Activated naive CD4-positive, alpha-beta T cell treated with anti-CD3 and anti-CD28 coated beads, Interleukin-2, amount 10 ng/mL, durations not matched to agents 7 days and 5 days (primary cell): Measurements from ENCODE around the gene SLC35G6.

Experiments
- CTCF ChIA-PET: fragments of 350-600 bp; sonication (Branson Sonifier 250); formaldehyde crosslinking; loops from one replicate; lab custom pipeline; 2021; ENCODE audit warnings: antibody characterized with exemption; lab: Charles Lee
- DNase-seq: peaks from one replicate; pipeline ENCODE4 v3.0.0-alpha.2; 2020
- H3K27ac Mint-ChIP-seq: one replicate; pipeline ENCODE4 v1.8.0; 2021; ENCODE audit warnings: mild to moderate bottlenecking, moderate library complexity, mixed read lengths
- H3K27me3 Mint-ChIP-seq: one replicate; pipeline ENCODE4 v1.8.0; 2021; ENCODE audit warnings: mild to moderate bottlenecking, mixed read lengths
- H3K36me3 Mint-ChIP-seq: one replicate; pipeline ENCODE4 v1.8.0; 2021; ENCODE audit warnings: mixed read lengths
- H3K4me1 Mint-ChIP-seq: one replicate; pipeline ENCODE4 v1.8.0; 2021; ENCODE audit warnings: mixed read lengths
- H3K4me3 Mint-ChIP-seq: one replicate; pipeline ENCODE4 v1.8.0; 2021; ENCODE audit warnings: mild to moderate bottlenecking, moderate library complexity, mixed read lengths
- H3K9me3 Mint-ChIP-seq: one replicate; pipeline ENCODE4 v1.8.0; 2021; ENCODE audit warnings: mixed read lengths

The SLC35G6 gene

DNA sequence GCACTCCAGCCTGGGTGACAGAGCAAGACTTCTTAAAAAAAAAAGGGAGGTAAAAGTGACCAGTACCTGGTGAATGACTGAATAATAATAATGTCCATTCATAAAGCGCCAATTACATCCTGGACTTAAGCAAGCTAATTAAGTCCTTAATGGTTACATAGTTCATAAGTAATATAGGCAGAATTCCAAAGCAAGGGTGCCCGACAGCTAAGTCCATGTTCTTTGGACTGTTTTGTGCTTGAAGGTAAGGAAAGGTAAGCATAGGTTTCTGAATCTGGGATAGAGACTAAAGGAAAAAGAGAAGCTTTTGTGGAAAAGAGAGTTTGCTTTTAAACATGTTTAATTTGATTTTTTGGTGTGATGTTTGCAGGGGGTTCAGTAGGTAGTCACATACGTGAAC, 12.7 kb downstream of the SLC35G6 start:
- Mint-ChIP-seq H3K4me3 (no peak overlapping the region), H3K36me3 (peaks cover 58% of the 10 kb centered on the region), H3K9me3 (no peaks in the 10 kb centered on the region), H3K4me1 (peaks cover 40% of the 10 kb centered on the region), H3K27me3 (no peaks in the 10 kb centered on the region), H3K27ac (no peak overlapping the region)
- CTCF ChIA-PET = interaction anchor here (1.0 to 1.2 kb wide), 2 partner anchors 9 to 66 kb away, joined by 5 read pairs; no protein-coding TSS in a partner anchor
- DNase-seq = no peak

GRCh38 chr17:7495906-7496434, 14.7 kb downstream of the SLC35G6 start:
- Mint-ChIP-seq H3K36me3 (peaks cover 65% of the 10 kb centered on the region), H3K4me1 (peaks cover 25% of the 10 kb centered on the region), H3K4me3 (no peak overlapping the region), H3K27ac (no peak overlapping the region), H3K9me3 (no peaks in the 10 kb centered on the region), H3K27me3 (no peaks in the 10 kb centered on the region)
- CTCF ChIA-PET = interaction anchor here (1.6 kb wide), 1 partner anchor 64 kb away, joined by 4 read pairs; no protein-coding TSS in a partner anchor
- DNase-seq = no peak

- CTCF ChIA-PET = interaction anchor here (1.6 kb wide), 1 partner anchor 64 kb away, joined by 4 read pairs; no protein-coding TSS in a partner anchor
- H3K27ac Mint-ChIP-seq = no peak overlapping the region
Measured at GRCh38 chr17:7496470-7497183, 15.4 kb downstream of the SLC35G6 start.

DNA sequence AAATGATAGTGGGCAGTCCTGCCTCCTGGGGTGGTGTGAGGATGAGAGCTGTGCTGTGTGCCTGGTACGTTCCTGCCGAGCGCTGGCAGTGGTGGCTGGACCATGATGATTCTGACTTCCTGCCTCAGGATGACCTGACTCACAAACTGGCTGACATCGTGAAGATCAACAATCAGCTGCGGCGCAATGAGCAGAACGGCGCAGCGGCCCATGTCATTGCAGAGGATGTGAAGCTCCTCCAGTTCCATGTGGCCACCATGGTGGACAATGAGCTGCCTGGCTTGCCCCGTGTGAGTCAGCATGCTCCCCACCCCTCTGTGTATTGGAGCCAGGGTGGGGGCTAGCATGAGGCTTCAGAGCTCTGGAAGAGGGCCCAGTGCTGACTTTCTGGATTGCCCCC, 16.0 kb downstream of the SLC35G6 start:
- H3K4me3 Mint-ChIP-seq = no peak overlapping the region
- H3K36me3 Mint-ChIP-seq = peaks cover 71% of the 10 kb centered on the region
- no peak overlapping the region for H3K27ac Mint-ChIP-seq
- H3K9me3 Mint-ChIP-seq = no peaks in the 10 kb centered on the region
- CTCF ChIA-PET = no interaction called here
- DNase-seq = no peak
- peaks cover 18% of the 10 kb centered on the region for H3K4me1 Mint-ChIP-seq
- no peaks in the 10 kb centered on the region for H3K27me3 Mint-ChIP-seq

More at GRCh38 chr17:7496470-7497183, 15.4 kb downstream of the SLC35G6 start:
- Mint-ChIP-seq H3K27me3 (no peaks in the 10 kb centered on the region), H3K4me1 (peaks cover 22% of the 10 kb centered on the region), H3K36me3 (peaks cover 69% of the 10 kb centered on the region), H3K4me3 (no peak overlapping the region), H3K9me3 (no peaks in the 10 kb centered on the region)
- no peak for DNase-seq

DNA sequence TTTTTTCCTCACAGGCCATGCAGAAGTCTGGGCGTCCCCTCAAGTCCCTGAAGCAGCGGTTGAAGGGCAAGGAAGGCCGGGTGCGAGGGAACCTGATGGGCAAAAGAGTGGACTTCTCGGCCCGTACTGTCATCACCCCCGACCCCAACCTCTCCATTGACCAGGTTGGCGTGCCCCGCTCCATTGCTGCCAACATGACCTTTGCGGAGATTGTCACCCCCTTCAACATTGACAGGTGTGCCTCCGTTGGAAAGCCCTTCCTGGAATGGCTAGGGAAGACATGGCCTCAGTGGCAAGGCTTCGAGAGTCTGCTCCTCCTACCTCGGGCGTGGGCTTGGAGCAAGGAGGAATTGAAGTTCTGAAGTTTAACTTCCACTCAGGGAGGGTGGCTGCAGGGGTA, 16.4 kb downstream of the SLC35G6 start:
- H3K4me3 Mint-ChIP-seq = no peak overlapping the region
- H3K36me3 Mint-ChIP-seq = peaks cover 75% of the 10 kb centered on the region
- DNase-seq = no peak
- H3K4me1 Mint-ChIP-seq = peaks cover 17% of the 10 kb centered on the region
- no peak overlapping the region for H3K27ac Mint-ChIP-seq
- H3K27me3 Mint-ChIP-seq = no peaks in the 10 kb centered on the region
- no peaks in the 10 kb centered on the region for H3K9me3 Mint-ChIP-seq
- CTCF ChIA-PET = no interaction called here

DNA sequence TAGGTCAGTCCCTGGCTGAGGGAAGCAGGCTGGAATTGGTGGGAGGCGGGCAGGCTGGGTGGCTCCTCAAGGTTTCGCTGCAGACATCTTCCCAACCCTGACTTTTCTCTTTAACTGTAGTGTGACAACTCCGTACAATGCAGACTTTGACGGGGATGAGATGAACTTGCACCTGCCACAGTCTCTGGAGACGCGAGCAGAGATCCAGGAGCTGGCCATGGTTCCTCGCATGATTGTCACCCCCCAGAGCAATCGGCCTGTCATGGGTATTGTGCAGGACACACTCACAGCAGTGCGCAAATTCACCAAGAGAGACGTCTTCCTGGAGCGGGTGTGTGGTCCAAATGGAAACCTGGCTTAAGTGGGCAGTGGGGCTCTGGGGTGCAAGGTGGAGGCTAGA, 17.9 kb downstream of the SLC35G6 start:
- Mint-ChIP-seq H3K9me3 (no peaks in the 10 kb centered on the region), H3K4me3 (no peak overlapping the region), H3K4me1 (peaks cover 5% of the 10 kb centered on the region), H3K27ac (no peak overlapping the region), H3K36me3 (peaks cover 79% of the 10 kb centered on the region), H3K27me3 (no peaks in the 10 kb centered on the region)
- DNase-seq = no peak
- CTCF ChIA-PET = interaction anchor here (0.7 to 0.9 kb wide), 2 partner anchors 106 to 144 kb away, joined by 3 to 5 read pairs; no protein-coding TSS in a partner anchor

GRCh38 chr17:7501729-7502128, 20.5 kb downstream of the SLC35G6 start:
- Mint-ChIP-seq H3K9me3 (no peaks in the 10 kb centered on the region), H3K27me3 (no peaks in the 10 kb centered on the region), H3K4me1 (no peaks in the 10 kb centered on the region), H3K27ac (no peak overlapping the region), H3K4me3 (no peak overlapping the region), H3K36me3 (peaks cover 74% of the 10 kb centered on the region)
- no peak for DNase-seq
- CTCF ChIA-PET = interaction anchor here (1.3 to 1.9 kb wide), 2 partner anchors 58 to 65 kb away, joined by 3 to 6 read pairs; no protein-coding TSS in a partner anchor

- Mint-ChIP-seq H3K9me3 (no peaks in the 10 kb centered on the region), H3K36me3 (peaks cover 73% of the 10 kb centered on the region), H3K4me3 (no peak overlapping the region), H3K27ac (no peak overlapping the region), H3K4me1 (no peaks in the 10 kb centered on the region), H3K27me3 (no peaks in the 10 kb centered on the region)
- CTCF ChIA-PET = interaction anchor here (0.6 to 1.9 kb wide), 6 partner anchors 8 to 238 kb away, joined by 3 to 6 read pairs (median 4); no protein-coding TSS in a partner anchor
- no peak for DNase-seq
Measured at GRCh38 chr17:7502171-7502847, 21.1 kb downstream of the SLC35G6 start.

DNA sequence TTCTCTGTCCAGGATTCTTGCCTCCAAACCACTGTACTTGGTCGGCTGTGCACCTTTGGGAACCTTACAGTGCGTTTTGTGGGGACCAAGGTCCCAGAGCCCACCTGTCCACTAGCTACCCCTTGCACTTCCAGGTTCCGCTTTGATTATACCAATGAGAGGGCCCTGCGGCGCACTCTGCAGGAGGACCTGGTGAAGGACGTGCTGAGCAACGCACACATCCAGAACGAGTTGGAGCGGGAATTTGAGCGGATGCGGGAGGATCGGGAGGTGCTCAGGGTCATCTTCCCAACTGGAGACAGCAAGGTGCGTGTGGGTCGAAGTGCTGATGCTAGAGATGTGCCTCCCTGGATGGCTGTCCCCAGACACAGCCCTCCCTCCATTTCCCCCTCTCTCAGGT, 21.7 kb downstream of the SLC35G6 start:
- H3K27me3 Mint-ChIP-seq = no peaks in the 10 kb centered on the region
- peak; percentile 46 for DNase-seq
- no peak overlapping the region for H3K4me3 Mint-ChIP-seq
- H3K27ac Mint-ChIP-seq = no peak overlapping the region
- H3K4me1 Mint-ChIP-seq = no peaks in the 10 kb centered on the region
- CTCF ChIA-PET = interaction anchor here (0.6 to 1.9 kb wide), 7 partner anchors 9 to 239 kb away, joined by 3 to 7 read pairs (median 5); no protein-coding TSS in a partner anchor
- H3K9me3 Mint-ChIP-seq = no peaks in the 10 kb centered on the region
- H3K36me3 Mint-ChIP-seq = peaks cover 71% of the 10 kb centered on the region

DNA sequence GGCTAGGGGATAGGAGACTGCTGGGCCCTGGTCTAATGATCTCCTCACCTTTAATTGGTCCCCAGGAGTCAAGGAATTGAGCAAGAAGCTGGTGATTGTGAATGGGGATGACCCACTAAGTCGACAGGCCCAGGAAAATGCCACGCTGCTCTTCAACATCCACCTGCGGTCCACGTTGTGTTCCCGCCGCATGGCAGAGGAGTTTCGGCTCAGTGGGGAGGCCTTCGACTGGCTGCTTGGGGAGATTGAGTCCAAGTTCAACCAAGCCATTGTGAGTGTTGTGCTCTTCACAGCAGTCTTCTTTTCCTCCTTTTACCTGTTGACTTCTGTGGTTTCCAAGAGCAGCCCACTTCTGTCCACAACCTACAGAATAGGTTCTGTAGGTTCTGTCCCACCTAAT, 22.3 kb downstream of the SLC35G6 start:
- Mint-ChIP-seq H3K9me3 (no peaks in the 10 kb centered on the region), H3K4me3 (no peak overlapping the region), H3K36me3 (peaks cover 71% of the 10 kb centered on the region), H3K27me3 (no peaks in the 10 kb centered on the region), H3K4me1 (no peaks in the 10 kb centered on the region), H3K27ac (no peak overlapping the region)
- CTCF ChIA-PET = interaction anchor here (1.1 to 1.2 kb wide), 2 partner anchors 10 to 147 kb away, joined by 5 to 7 read pairs; no protein-coding TSS in a partner anchor
- DNase-seq = no peak

DNA sequence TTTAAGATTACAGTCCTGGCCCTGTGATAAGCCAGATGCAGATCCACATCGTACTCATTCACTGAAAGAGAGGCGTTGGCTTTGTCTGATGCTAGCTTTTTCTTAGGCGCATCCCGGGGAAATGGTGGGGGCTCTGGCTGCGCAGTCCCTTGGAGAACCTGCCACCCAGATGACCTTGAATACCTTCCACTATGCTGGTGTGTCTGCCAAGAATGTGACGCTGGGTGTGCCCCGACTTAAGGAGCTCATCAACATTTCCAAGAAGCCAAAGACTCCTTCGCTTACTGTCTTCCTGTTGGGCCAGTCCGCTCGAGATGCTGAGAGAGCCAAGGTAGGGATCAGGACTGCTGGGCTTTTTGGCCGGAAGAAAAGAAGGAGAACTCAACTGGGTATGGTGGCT, 26.9 kb downstream of the SLC35G6 start:
- no peaks in the 10 kb centered on the region for H3K4me1 Mint-ChIP-seq
- no peak for DNase-seq
- peaks cover 71% of the 10 kb centered on the region for H3K36me3 Mint-ChIP-seq
- H3K9me3 Mint-ChIP-seq = no peaks in the 10 kb centered on the region
- no peak overlapping the region for H3K4me3 Mint-ChIP-seq
- H3K27ac Mint-ChIP-seq = no peak overlapping the region
- CTCF ChIA-PET = interaction anchor here (1.2 to 3.1 kb wide), 4 partner anchors 15 to 152 kb away, joined by 3 to 12 read pairs (median 4); partner anchors contain the start of gene SENP3
- H3K27me3 Mint-ChIP-seq = no peaks in the 10 kb centered on the region

- no peak overlapping the region for H3K4me3 Mint-ChIP-seq
- H3K27me3 Mint-ChIP-seq = no peaks in the 10 kb centered on the region
- no peaks in the 10 kb centered on the region for H3K9me3 Mint-ChIP-seq
- H3K27ac Mint-ChIP-seq = no peak overlapping the region
- H3K4me1 Mint-ChIP-seq = no peaks in the 10 kb centered on the region
- DNase-seq = no peak
- peaks cover 71% of the 10 kb centered on the region for H3K36me3 Mint-ChIP-seq
- CTCF ChIA-PET = interaction anchor here (1.2 to 3.1 kb wide), 3 partner anchors 14 to 72 kb away, joined by 3 to 12 read pairs (median 4); partner anchors contain the start of gene SENP3
Measured at GRCh38 chr17:7508846-7509245, 27.6 kb downstream of the SLC35G6 start.

DNA sequence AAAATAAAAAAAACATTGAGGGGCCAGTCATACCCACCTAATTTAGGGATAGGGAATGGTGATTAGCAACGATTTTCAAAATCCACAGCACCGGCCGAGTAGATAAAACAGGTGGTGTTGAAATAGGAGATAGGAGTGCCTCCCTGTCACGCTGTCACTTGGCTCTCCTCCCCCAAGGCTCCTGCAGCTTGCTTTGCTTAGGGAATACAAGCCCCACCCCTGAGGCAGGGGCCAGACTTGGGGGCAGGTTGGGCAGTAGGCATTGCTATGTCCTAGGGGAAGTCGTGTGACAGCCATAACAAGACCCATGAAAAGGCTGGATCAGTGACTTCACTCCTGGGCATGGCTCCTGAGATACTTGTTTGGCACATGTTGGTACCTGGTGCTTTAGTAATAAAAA, 28.7 kb downstream of the SLC35G6 start:
- DNase-seq = no peak
- Mint-ChIP-seq H3K4me3 (no peak overlapping the region), H3K9me3 (no peaks in the 10 kb centered on the region), H3K27me3 (no peaks in the 10 kb centered on the region), H3K36me3 (peaks cover 69% of the 10 kb centered on the region), H3K4me1 (peaks cover 2% of the 10 kb centered on the region), H3K27ac (no peak overlapping the region)
- CTCF ChIA-PET = interaction anchor here (1.6 to 3.1 kb wide), 2 partner anchors 51 to 73 kb away, joined by 3 to 12 read pairs; partner anchors contain the start of gene SENP3

DNA sequence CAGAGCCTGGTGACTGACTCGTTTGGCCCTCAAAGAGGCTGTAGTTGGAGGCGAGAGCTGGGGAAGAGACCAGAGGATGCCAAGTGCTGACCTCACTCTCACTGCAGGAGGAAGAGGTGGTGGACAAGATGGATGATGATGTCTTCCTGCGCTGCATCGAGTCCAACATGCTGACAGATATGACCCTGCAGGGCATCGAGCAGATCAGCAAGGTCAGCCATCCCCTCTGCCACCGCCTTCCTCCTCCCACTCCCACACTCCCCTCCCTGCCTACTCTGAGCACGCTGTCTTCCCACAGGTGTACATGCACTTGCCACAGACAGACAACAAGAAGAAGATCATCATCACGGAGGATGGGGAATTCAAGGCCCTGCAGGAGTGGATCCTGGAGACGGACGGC, 29.9 kb downstream of the SLC35G6 start:
- Mint-ChIP-seq H3K27ac (no peak overlapping the region), H3K9me3 (no peaks in the 10 kb centered on the region), H3K36me3 (peaks cover 63% of the 10 kb centered on the region), H3K4me1 (peaks cover 2% of the 10 kb centered on the region), H3K27me3 (no peaks in the 10 kb centered on the region), H3K4me3 (no peak overlapping the region)
- no peak for DNase-seq
- CTCF ChIA-PET = interaction anchor here (5.8 kb wide), 1 partner anchor 48 kb away, joined by 157 read pairs; the partner anchor contains the start of genes SENP3 and TNFSF13
